ENCODE results near the gene CDC42BPB.
A peak's percentile ranks its signal among the peaks of the same experiment; 100 is the strongest.

Gene CDC42BPB

GRCh38 chr14:102983496-102983895 is 73.9 kb downstream of the CDC42BPB start:
- H3K4me3 ChIP-seq (replicated peaks in 1 of 2; ENCODE audit: low read depth in 2 of 2, low read length in 2 of 2): no peak overlapping the region
- DNase-seq (ENCODE audit: low read depth in 2 of 2): no peak
- no peak for TF ChIP-seq CTCF (IDR thresholded peaks at IDR 0.05; ENCODE audit: low read depth, low read length)

- no peak for TF ChIP-seq CTCF (IDR thresholded peaks at IDR 0.05; ENCODE audit: low read depth, low read length)
- H3K4me3 ChIP-seq (replicated peaks in 1 of 2; ENCODE audit: low read depth in 2 of 2, low read length in 2 of 2): no peak overlapping the region
- DNase-seq (ENCODE audit: low read depth in 2 of 2): no peak
Observed at GRCh38 chr14:102982852-102983470, 74.4 kb downstream of the CDC42BPB start.

GRCh38 chr14:102980409-102980810 is 76.9 kb downstream of the CDC42BPB start:
- no peak overlapping the region for H3K4me3 ChIP-seq (replicated peaks in 1 of 2; ENCODE audit: low read depth in 2 of 2, low read length in 2 of 2)
- TF ChIP-seq CTCF (IDR thresholded peaks at IDR 0.05; ENCODE audit: low read depth, low read length): no peak
- peak; percentile 56 to 73 for DNase-seq (ENCODE audit: low read depth in 2 of 2)

- H3K4me3 ChIP-seq (replicated peaks in 1 of 2; ENCODE audit: low read depth in 2 of 2, low read length in 2 of 2): no peak overlapping the region
- DNase-seq (ENCODE audit: low read depth in 2 of 2): no peak
- no peak for TF ChIP-seq CTCF (IDR thresholded peaks at IDR 0.05; ENCODE audit: low read depth, low read length)
Observed at GRCh38 chr14:102979406-102979805, 77.9 kb downstream of the CDC42BPB start.

- H3K4me3 ChIP-seq (replicated peaks in 1 of 2; ENCODE audit: low read depth in 2 of 2, low read length in 2 of 2): no peak overlapping the region
- TF ChIP-seq CTCF (IDR thresholded peaks at IDR 0.05; ENCODE audit: low read depth, low read length): no peak
- no peak for DNase-seq (ENCODE audit: low read depth in 2 of 2)
Observed at GRCh38 chr14:102977475-102977874, 79.9 kb downstream of the CDC42BPB start.

GRCh38 chr14:102975662-102976061 is 81.7 kb downstream of the CDC42BPB start:
- no peak for DNase-seq (ENCODE audit: low read depth in 2 of 2)
- no peak for TF ChIP-seq CTCF (IDR thresholded peaks at IDR 0.05; ENCODE audit: low read depth, low read length)
- H3K4me3 ChIP-seq (replicated peaks in 1 of 2; ENCODE audit: low read depth in 2 of 2, low read length in 2 of 2): no peak overlapping the region

- no peak overlapping the region for H3K4me3 ChIP-seq (replicated peaks in 1 of 2; ENCODE audit: low read depth in 2 of 2, low read length in 2 of 2)
- TF ChIP-seq CTCF (IDR thresholded peaks at IDR 0.05; ENCODE audit: low read depth, low read length): no peak
- DNase-seq (ENCODE audit: low read depth in 2 of 2): no peak
Observed at GRCh38 chr14:102973706-102974285, 83.6 kb downstream of the CDC42BPB start.

Data from cardiac fibroblast (primary cell).